ENCODE results near the gene ACP1.

Gene ACP1

DNA sequence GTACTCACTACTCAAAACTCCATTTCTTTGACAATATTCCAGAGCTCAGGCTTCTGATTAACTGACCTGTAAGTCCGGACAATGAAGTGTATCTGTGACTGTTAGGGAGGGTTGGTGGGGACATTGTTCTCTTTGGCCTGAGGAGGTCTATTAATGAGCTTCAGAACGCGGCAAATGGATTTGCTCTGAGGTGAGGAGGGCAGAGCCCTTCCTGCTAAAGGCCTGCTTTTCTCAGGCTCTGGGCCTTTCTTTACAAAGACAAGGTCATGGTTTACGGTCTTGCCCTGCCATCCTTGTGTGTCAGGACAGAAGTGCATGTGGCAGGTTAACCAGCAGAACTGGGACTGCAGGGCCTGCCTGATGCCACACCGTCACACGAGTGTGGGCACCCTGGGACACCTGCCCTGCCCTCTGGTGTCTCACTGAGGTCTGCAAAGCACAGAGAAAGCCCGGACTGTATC, 15.9 kb downstream of the ACP1 start:
- no peak for DNase-seq (ENCODE audit: low read depth in 1 of 2, low spot score in 1 of 2)

- no peak for DNase-seq (ENCODE audit: low read depth in 1 of 2, low spot score in 1 of 2)
Observed at GRCh38 chr2:281381-281780, 16.6 kb downstream of the ACP1 start.

GRCh38 chr2:282371-283263, 17.9 kb downstream of the ACP1 start:
- DNase-seq (ENCODE audit: low read depth in 1 of 2, low spot score in 1 of 2) = no peak

DNA sequence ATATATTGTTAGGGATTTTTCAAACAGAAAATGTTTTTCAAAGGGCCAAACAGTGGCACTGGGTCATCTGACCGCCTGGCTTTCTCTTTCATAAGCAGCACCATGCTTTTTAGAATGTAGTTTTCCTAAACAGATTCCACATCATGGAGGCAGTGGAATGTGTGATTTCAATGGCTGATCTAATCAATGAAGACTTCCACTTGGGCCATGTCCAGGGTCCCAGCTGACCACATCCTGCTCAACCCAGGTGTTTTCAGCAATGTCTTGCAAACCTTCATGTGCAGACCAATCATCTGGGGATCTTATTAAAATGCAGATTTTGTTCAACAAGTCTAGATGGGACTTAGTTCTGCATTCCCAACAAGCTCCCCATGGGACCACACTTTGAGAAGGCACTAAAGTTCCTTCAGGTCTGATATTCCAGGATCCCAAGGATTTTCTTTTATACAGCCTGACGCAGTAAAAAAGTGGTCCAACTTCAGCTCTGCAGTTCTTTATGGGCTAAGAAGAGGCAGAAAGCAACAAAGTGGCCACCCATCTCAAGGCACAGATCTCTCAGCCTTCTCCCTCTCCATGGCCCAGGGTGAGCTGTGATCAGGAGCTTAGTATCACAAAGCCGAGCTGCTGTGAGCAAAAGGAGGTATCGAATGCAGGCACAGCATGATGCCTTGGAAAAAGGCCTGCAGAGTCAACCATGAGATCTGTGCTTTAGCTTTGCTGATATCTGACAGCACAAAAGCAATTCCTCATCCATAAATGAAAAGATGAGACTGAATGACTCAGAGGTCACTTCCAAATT, 19.4 kb downstream of the ACP1 start:
- no peak for DNase-seq (ENCODE audit: low read depth in 1 of 2, low spot score in 1 of 2)

- no peak for DNase-seq (ENCODE audit: low read depth in 1 of 2, low spot score in 1 of 2)
Observed at GRCh38 chr2:284896-285492, 20.2 kb downstream of the ACP1 start.

- DNase-seq (ENCODE audit: low read depth in 1 of 2, low spot score in 1 of 2) = no peak
Observed at GRCh38 chr2:285531-285930, 20.8 kb downstream of the ACP1 start.

DNA sequence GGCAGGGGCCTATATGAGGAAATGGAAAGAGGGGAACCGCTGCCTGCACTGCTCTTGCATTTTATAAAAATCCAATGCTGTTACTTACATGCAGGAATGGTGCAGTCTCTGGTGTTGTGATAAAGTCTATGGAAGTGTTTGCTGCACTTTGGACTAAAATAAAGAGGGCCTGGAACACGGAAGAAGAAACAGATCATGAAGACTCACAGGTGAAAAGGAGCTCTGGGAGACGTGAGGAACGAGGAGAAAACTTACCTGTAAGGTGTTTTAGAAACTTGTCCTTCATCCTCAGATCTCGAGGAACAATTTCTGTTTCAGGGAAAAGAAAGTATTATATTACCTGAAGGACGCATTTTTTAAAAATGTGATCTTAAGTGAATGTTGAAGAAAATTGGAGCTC, 21.3 kb downstream of the ACP1 start:
- DNase-seq (ENCODE audit: low read depth in 1 of 2, low spot score in 1 of 2) = no peak

DNA sequence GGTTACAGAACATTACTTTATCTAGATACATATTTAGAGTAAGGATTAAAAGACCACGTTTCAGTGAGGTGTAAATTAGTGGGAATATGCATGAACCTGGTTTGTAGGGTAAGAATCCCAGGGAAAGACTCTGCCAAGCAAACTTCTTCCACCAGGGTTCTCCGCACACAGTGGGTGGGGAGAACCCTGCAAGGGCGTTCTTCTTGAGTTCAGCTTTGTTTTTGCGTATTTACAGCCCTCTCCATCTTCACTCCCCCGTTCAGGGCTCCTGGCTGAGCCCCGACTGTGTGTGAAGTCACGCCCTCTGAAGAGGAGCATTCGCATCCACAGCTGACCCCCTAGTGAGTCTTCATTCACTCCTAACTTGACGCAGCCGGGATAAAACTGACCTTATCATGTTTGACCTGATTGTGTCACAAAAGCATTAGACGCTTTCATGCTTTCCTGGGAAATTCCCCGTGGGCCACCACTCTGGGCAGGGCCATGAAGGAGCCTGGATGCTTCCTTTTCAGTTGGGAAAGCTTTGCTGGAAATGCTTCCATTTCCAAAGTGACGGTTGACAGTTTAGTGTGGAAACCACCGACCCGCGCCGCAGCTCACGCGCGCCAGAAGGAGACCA, 22.1 kb downstream of the ACP1 start:
- no peak for DNase-seq (ENCODE audit: low read depth in 1 of 2, low spot score in 1 of 2)

GRCh38 chr2:287471-287885, 22.7 kb downstream of the ACP1 start:
- DNase-seq (ENCODE audit: low read depth in 1 of 2, low spot score in 1 of 2) = no peak

GRCh38 chr2:287911-288757, 23.4 kb downstream of the ACP1 start, which contains the start of gene ALKAL2:
Gene ALKAL2, minus strand, starts transcription at chr2:288091. Its CDS starts 256 bp downstream, at chr2:287835.
- no peak for DNase-seq (ENCODE audit: low read depth in 1 of 2, low spot score in 1 of 2)

DNA sequence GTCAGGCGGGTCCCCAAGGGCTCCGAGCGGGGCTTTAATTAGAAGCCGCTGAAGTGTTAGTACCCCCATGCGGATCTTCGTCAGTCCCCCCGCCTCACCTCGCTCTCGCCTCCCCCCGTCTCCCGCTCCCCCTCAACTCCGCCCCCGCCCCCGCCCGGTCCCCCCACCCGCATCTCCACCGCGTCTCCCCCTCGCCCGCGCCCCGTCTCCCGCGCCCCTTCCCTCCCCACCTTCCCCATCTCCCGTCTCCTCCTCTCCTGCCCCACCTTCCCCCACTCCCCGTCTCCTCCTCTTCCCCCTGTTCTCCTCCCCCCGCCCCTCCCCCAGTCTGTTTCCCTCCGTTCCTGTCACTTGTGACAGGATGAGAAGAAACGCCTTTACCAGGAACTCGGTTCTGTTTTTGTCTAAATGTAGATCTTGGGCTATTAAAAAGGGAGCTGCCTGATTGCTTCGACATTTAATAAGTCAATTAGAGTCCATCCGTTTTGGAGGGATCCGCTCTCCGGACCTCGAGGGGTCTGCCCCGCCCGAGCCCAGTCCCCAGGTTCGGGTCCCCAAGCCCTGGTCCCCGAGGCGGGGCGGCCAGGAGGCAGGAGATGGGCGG, 24.1 kb downstream of the ACP1 start:
- no peak for DNase-seq (ENCODE audit: low read depth in 1 of 2, low spot score in 1 of 2)

DNA sequence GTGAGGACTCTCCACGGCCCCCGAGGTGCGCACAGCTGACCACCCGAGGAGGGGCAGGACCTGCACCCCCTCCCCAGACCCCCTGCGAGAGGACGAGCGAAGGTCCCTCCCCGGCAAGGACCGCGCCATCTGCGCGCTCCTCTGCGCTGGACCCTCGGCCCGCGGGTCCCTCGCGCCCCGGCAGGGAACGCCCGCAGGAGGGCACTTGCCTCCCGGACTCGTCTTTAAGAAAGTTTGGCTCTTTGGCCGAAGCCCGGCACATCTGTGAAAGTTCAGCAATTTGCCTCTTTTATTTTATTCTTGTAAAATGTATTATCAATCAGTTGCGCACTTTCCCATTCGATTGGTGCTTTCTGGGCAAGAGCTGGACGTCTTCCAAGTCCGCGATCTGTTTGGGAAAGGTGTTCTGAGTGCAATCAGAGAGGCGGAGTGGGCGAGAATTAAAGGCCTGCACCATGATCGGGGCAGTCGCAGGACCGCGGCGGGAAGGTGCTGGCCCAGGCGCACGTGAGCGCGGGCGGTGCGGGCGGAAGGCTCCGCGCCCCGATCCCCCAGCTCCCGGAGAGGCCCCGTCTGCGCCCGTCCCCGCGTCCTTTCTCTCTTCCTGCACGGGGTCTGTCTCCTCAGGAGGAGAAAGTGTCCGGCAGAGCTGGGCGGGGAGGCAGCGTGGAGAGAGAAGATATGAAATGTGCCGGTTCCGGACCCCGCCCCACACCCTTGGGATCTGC, 24.8 kb downstream of the ACP1 start:
- no peak for DNase-seq (ENCODE audit: low read depth in 1 of 2, low spot score in 1 of 2)

- no peak for DNase-seq (ENCODE audit: low read depth in 1 of 2, low spot score in 1 of 2)
Observed at GRCh38 chr2:290090-290722, 25.5 kb downstream of the ACP1 start.

- DNase-seq (ENCODE audit: low read depth in 1 of 2, low spot score in 1 of 2) = no peak
Observed at GRCh38 chr2:295090-295489, 30.3 kb downstream of the ACP1 start.

DNA sequence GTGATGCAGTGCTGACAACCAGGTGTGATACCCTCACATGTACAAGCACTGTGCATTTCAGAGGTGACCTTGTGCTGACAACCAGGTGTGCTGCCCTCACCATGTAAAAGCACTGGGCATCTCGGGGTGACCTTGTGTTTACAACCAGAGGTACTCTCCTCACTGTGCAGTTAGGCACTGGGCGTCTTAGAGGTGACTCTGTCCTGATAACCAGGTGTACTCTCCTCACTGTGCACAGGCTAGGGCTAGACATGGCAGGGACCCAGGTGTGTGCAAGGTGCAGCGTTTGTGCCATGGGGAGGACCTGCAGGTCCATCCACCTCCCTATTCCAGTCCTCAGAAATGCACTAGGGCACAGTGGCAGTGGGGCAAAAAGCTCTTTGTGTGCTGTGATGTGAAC, 31.6 kb downstream of the ACP1 start:
- no peak for DNase-seq (ENCODE audit: low read depth in 1 of 2, low spot score in 1 of 2)

DNA sequence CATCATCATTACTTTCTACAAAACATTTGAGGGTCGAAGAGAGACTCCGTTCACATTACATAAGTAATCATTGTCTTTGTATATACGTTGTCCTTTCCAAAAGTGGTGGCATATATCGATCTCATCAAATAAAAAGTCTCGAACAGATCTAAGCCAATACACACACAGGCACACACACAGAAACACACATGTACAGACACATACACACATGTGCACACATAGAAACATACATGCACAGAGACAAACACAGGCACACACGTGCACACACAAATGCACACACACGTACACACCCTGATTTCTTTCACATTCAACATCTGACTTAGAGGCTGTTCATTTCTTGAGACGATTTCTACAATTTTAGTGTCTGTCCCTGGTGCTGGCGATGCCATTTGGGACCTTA, 40.6 kb downstream of the ACP1 start:
- DNase-seq (ENCODE audit: low read depth in 1 of 2, low spot score in 1 of 2) = no peak

DNA sequence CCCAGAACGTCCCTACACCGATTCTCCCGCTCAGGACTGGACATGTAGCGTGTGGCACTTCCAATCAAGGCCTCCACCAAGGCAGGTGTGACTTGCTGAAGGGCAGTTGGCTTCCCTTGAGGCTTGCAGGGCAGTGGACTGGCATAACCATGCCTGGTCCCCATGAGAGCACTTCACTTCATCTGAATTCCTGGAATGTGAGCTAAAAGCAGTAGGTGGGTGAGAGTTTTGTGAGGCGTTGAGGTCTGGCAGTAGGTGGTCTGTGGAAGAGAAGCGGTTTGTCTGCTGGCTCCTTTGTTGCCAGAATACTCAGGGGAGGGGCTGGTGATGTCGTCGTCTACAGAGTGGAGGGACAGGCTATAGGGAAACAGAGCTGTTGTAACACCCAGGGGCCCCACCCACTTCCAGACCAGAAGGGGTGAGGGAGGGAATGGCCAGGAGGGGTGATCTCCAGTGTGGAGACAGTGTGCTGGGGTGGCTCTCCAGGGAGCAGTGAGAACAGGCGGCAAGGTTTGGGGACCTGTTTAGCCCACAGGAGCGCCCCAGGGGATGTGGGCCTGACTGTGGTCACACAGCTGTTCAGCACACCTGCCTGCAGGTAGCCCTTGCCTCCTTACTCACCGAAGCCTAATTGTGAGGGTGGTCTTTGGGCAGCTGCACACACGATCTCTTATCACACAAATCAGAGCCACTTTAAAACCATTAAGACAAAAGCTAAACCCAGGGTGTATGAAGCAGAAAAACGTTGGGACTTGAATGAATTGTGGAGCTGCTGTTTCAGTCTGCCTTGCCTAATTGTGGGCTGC, 44.6 kb downstream of the ACP1 start:
- DNase-seq (ENCODE audit: low read depth in 1 of 2, low spot score in 1 of 2) = no peak

GRCh38 chr2:309954-310510, 45.3 kb downstream of the ACP1 start:
- DNase-seq (ENCODE audit: low read depth in 1 of 2, low spot score in 1 of 2) = no peak

All from stimulated activated CD4-positive, alpha-beta T cell treated with anti-CD3 and anti-CD28 coated beads, Interleukin-15, amount 100 ng/mL, for 1 hour (primary cell).